Measurements from ENCODE around the gene DNAJB12. TPM values are rescaled to one million over a fixed set of nuclear protein-coding genes. Genes with fewer than 3 reads are reported as not detected.
"Not testable (repeated sequence)": the region's sequence is repeated elsewhere in the genome, so short reads cannot be mapped to it uniquely, and the experiment has no call there.

DNAJB12 gene
- total RNA-seq, 1 donor from 2014 or later, result 33.8 TPM

DNA sequence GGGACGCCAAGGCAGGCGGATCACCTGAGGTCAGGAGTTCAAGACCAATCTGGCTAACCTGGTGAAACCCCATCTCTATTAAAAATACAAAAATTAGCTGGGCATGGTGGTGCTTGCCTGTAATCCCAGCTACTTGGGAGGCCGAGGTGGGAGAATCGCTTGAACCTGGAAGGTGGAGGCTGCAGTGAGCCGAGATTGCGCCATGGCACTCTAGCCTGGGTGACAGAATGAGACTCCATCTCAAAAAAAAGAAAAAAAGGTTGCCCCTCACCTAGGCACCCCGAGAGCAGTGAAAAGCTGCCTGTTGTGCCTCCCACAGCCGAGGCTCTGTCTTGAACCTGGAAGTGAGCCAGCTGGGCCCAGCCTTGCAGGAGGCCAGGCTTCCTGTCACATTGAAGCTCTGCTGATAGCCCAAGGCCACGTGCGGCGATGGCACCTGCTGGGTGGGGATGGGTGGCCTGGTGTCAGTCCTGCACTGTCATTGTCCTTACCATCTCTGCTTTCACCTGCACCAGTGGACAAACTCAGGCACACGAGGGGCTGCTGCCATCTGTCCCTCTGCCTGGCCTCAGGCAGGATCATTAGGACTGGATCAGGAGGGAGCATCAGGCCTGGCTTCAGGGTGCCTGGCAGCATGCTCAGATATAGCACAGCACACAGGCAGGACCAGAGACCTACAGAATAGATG, 37.8 kb downstream of the DNAJB12 start:
- no peak for DNase-seq (ENCODE audit: low read depth)

- no peak for DNase-seq (ENCODE audit: low read depth)
These were observed 38.4 kb downstream of the DNAJB12 start for GRCh38 chr10:72316386-72316700.

DNA sequence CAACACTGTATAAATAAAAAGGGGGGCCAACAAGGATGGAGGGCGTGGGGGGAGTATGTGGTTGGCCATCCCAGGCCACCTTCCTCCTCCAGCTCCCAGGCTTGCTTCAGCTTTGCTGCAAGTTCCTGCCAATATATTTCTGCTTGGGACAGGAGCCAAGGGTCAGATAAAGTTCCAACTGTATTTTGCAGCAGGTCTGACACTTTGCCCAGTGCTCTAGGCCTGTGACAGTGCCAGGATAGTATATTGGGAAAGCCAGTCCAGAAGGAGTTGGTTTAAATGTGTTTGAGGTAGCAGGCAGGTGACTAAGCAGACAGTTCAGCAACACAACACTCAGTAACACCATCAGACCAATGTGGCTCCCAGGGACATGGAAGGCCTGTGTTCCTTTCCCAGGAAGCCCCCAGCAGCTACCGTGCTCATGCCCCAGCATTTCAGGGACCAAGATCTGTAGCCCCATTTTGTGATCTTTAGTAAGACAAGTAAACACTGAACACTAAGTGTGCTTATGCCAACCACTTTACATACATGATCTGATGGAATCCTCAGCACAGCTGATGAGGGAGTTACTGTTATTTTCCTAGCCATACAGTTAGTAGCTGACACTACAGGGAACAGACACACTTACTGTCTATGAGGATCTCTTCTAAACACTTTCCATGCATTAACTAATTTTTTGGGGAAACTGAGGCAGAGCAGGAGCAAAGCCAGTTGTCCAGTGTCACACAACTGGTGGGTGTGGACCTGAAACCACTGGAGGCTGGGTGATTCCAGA, 38.9 kb downstream of the DNAJB12 start:
- DNase-seq (ENCODE audit: low read depth), result peak; percentile 80

GRCh38 chr10:72315054-72315453, 39.7 kb downstream of the DNAJB12 start:
- no peak for DNase-seq (ENCODE audit: low read depth)

GRCh38 chr10:72314263-72314662, 40.5 kb downstream of the DNAJB12 start:
- DNase-seq (ENCODE audit: low read depth), result no peak

GRCh38 chr10:72312865-72313391, 41.8 kb downstream of the DNAJB12 start:
- DNase-seq (ENCODE audit: low read depth), result no peak

DNA sequence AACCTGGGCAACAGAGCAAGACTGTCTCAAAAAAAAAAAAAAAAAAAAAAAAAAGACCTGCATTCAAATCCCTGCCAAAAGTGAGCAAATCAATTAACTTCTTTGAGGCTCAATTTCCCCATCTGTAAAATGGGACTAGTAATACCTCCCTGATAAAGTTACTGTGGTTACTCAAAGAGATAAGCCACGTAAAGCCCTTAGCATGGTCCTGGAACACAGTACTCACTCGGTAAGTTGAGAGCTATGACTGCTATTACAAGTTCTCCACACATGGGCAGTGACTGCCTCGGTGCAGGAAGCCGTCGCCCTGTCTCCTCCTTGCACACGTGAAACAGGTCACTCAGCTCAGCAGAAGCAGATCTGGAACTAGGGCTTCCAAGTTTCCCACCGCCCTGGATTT, 43.1 kb downstream of the DNAJB12 start:
- no peak for DNase-seq (ENCODE audit: low read depth)

GRCh38 chr10:72310636-72311035, 44.1 kb downstream of the DNAJB12 start:
- peak; percentile 55 for DNase-seq (ENCODE audit: low read depth)

DNA sequence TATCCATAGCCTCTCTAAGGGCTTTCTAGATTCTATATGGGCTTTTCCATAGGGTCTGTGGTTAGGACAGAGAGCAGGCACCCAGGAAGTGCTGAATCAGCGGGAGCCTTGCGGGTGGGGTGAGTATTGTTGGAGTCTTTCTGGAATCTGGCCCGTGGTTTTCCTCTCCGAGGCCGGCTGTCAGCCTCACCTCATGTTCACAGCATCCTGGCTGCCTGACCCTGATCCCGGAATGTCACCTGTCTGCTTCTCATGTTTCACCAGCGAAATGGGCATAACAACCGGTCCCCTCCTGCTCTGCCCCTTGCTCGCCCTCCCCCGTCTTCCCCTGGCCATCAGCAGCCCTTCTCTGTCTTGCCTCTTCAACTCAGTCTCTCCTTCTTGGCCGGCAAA, 44.5 kb downstream of the DNAJB12 start:
- peak; percentile 56 for DNase-seq (ENCODE audit: low read depth)

GRCh38 chr10:72309290-72310240, 45.2 kb downstream of the DNAJB12 start:
- no peak for DNase-seq (ENCODE audit: low read depth)

DNA sequence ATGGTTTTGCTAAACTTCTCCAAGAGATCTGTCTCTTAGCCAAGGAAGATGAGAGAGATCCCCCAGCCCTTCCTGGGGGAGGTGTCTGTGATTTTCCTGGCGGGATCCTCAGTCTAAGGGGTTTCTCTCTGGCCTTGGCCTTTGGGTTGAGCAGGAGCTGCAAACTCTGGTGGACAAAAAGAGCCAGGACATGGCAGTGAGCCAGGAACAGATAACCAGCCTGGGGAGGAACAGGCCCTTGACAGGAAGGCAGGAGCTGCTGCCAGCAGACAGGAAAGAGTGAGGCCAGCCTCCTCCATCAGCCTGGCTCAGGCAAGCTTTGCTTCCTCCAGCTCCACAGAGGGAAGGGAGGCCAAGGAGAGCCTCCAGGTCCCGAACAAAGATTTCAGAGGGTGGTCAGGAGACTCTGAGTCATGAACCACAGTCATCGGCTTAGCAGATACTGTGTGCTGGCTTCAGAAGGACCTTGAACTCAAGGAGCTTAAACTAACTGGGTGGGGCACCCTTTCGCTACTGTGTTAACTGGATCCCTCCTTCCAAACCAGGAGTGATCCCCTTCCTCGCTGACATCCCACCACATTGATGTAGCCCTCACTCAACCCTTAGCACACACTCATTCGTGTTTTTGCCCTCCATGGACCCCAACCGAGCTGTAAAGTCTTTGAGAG, 46.3 kb downstream of the DNAJB12 start:
- DNase-seq (ENCODE audit: low read depth), result peak; percentile 92

DNA sequence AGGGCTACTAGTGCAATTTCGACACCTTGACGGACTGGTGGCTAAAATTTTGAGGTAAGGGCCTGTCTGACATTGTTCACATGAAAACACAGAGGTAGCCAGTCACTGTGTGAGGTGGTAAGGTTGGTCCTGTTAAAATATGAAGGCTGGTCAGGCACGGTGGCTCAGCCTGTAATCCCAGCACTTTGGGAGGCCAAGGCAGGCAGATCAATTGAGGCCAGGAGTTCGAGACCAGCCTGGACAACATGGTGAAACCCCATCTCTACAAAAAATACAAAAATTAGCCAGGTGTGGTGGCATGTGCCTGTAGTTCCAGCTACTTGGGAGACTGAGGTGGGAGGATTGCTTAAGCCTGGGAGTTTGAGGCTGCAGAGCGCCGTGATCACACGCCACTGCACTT, 47.0 kb downstream of the DNAJB12 start:
- not testable (repeated sequence) for DNase-seq (ENCODE audit: low read depth)

- DNase-seq (ENCODE audit: low read depth), result no peak
These were observed 48.4 kb downstream of the DNAJB12 start for GRCh38 chr10:72306215-72306760.

DNA sequence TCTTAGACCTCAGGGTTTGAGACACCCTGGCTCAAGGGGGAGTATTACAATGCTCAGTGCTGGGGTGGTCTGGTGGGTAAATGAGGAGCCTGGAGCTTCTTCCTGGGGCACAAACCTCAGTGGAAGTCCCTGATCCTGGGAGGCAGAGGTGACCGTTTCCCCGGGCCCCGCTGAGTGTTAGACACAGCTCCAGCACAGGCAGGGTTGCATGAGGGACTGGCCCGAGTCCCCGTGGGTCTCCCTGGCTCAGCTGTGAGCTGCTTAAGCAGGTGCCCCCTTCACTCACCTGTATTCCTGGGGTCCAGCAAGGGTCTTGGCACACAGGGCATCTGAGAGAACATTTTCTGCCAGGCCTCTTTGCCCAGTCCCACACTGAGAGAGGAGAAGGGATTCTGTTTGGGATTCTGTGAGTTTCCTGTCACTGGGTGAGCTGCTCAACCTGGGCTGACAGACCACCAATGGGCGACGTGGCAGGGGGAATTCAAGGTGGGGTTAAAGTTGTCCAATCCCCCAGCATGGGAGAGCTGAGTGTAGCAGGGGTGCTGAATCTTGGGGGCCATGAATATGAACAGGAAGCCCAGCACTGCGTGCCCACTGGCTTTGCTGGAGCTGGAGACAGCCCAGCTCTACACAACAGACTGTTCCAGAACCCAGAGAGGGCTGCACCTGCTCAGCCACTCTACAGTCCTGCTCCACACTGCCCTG, 51.1 kb downstream of the DNAJB12 start:
- no peak for DNase-seq (ENCODE audit: low read depth)

DNA sequence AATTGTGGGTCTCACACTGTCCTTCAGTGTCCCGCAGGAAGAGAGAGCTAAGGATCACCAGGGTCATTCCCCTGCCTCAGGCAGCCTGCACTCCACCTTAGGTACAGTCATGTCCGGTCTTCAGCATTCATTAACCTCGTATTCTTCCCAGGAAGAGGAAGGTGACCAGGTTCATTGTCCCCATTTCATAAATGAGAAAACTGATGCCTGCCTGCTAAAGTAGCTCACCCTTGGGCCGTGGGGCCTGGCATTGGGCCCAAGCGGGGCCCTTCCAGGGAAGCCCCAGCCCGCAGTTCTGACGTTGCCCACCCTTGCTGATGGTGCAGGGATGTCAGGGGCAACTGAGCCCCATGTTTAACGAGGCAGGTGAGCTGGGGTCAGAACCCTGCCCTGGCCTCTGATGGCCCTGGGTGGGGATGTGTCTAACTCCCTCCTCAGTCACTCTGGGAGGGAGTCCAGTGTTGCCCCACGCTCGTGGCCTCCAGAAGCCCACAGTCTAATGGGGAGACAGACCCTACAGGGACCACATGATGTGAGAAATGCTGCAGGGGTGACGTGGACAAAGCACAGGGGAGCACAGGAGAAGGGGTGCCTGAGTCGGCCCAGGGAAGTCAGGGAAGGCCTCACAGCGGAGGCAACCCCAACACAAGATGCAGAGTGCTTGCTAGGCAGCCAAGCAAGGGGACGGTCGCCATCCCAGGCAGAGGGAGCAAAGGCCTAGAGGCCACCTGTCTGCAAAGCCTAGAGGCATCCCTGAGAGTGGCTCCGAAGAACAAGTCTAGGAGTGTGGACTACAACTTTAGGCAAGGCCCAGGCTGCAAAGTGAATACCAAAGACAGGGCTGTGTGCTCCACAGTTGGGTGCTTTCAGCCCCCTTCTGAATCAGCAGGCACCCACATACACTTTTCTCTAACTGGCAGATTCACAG, 55.9 kb downstream of the DNAJB12 start:
- peak; percentile 71 for DNase-seq (ENCODE audit: low read depth)

DNA sequence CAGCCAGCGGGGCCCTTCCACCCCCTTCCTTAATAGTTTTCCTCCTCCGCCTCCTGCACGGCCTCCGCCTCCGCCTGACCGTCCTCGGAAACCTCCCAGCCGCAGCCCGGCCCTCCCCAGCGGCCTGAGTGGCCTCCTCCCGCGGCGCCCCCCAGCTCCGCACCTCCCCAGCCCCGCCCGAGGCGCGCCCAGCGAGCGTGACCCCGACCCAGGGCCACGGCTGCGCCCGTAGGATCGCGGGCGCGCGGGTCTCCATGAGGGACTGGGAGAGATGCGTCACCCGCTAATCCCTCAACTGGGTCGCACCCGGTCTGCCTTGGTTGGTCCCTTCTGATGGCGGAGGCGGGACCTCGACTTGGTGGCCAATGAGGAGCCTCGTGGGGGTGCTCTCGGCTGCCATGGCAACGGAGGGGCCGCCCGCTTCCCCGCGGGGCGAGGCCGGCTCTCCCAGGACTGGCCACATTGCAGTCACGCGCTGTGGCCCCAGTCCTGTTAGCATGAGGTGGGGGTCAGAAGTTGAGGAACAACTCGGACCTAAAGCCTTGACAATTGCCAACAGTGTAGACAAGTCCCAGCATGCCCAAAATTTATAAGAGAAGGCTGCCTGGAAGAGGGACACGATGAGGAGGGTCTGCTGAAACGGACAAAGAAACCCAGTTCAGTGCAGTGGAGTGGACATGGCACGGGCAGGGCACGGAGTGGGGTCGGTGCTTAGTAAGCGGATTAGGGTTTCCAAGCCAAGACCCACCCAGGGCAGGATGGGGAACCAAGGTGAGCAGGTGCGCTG, 56.7 kb downstream of the DNAJB12 start:
- peak; percentile 95 for DNase-seq (ENCODE audit: low read depth)

- peak; percentile 90 for DNase-seq (ENCODE audit: low read depth)
These were observed 57.4 kb downstream of the DNAJB12 start for GRCh38 chr10:72297281-72297804.

DNA sequence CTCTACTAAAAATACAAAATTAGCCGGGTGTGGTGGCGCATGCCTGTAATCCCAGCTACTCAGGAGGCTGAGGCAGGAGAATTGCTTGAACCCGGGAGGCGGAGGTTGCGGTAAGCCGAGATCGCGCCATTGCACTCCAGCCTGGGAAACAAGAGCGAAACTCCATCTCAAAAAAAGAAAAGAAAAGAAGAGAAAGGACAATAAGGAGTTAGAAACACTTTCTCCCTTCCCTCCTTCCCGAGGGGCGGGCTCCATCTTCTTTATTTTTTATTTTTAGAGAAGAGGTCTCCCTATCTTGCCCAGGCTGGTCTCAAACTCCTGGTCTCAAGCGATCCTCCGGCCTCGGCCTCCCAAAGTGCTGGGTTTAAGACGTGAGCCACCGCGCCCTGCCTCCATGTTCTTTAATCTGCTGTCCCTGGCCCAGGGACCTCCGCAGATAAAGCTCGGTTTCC, 57.9 kb downstream of the DNAJB12 start:
- not testable (repeated sequence) for DNase-seq (ENCODE audit: low read depth)

Measured in renal cortical epithelial cell (primary cell).